Measurements from ENCODE around the gene LCE1C. TPM values are rescaled to one million over a fixed set of nuclear protein-coding genes. Genes with fewer than 3 reads are reported as not detected.

LCE1C gene
- polyA plus RNA-seq, 2 of the 4 experiments (the other 2 are of a cell fraction): not detected

DNA sequence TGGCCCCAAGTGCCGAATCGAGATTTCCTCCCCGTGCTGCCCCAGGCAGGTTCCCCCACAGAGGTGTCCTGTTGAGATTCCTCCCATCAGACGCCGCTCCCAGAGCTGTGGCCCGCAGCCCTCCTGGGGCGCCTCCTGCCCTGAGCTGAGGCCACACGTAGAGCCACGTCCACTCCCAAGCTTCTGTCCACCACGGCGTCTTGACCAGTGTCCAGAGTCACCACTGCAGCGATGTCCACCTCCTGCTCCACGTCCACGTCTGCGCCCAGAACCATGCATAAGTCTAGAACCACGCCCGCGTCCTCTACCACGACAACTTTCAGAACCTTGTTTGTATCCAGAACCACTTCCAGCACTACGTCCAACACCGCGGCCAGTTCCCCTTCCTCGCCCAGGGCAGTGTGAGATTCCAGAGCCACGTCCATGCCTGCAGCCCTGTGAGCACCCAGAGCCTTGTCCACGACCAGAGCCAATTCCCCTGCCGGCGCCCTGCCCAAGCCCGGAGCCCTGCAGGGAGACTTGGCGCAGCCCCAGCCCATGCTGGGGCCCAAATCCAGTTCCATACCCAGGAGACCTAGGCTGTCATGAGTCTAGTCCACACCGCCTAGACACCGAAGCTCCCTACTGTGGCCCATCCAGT lies 45.8 kb downstream of the LCE1C start:
- no peak overlapping the region for H3K27ac ChIP-seq
- no peaks in the 10 kb centered on the region for H3K9me3 ChIP-seq
- TF ChIP-seq MAZ (IDR thresholded peaks at IDR 0.05; ENCODE audit: borderline replicate concordance, low read depth, low read length): no peak
- no peak for ATAC-seq
- ChIA-PET CTCF (interaction anchor here (1.2 kb wide), 1 partner anchor 165 kb away, joined by 3 read pairs; no protein-coding TSS in a partner anchor), POLR2A (no interaction called here)
- DNase-seq (ENCODE audit: low read depth in 1 of 2, low spot score in 1 of 2): no peak
- FAIRE-seq: no peak
- no peak overlapping the region for H3K4me2 ChIP-seq
- 50% methylated on average over 29 of the region's 31 CpGs for WGBS (ENCODE audit: missing lambda C conversion rate)
- no peaks in the 10 kb centered on the region for H3K4me1 ChIP-seq
- H3K4me3 ChIP-seq: no peak overlapping the region

DNA sequence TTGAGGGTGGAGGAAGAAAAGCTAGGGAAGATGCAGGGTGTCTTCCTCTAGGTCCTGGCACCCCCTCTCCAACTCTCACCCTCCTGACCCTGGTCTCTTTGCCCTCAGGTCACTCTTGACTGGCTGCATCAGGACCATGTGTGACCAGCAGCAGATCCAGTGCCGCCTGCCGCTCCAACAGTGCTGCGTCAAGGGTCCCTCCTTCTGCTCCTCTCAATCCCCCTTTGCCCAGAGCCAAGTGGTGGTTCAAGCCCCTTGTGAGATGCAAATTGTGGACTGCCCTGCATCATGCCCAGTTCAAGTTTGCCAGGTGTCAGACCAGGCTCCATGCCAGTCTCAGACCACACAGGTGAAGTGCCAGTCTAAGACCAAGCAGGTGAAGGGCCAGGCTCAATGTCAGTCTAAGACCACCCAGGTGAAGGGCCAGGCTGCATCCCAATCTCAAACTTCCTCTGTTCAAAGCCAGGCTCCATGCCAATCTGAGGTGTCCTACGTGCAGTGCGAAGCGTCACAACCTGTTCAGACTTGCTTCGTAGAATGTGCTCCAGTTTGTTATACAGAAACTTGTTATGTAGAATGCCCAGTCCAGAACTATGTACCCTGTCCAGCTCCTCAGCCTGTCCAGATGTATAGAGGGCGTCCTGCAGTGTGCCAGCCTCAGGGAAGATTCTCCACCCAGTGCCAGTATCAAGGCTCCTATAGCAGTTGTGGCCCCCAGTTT lies 46.8 kb downstream of the LCE1C start:
- no peak overlapping the region for H3K4me3 ChIP-seq
- no peak for FAIRE-seq
- ATAC-seq: no peak
- H3K4me2 ChIP-seq: no peak overlapping the region
- no peak for DNase-seq (ENCODE audit: low read depth in 1 of 2, low spot score in 1 of 2)
- no peaks in the 10 kb centered on the region for H3K9me3 ChIP-seq
- TF ChIP-seq JUN (IDR thresholded peaks at IDR 0.05): no peak
- TF ChIP-seq FOXS1 (CRISPR knock-in tag; IDR thresholded peaks at IDR 0.05): no peak
- TF ChIP-seq HMGXB4 (CRISPR knock-in tag; IDR thresholded peaks at IDR 0.05; ENCODE audit: borderline replicate concordance): no peak
- TF ChIP-seq E2F6 (IDR thresholded peaks at IDR 0.05; ENCODE audit: borderline replicate concordance, low read depth): no peak
- POLR2A ChIA-PET: no interaction called here
- H3K27ac ChIP-seq: no peak overlapping the region
- H3K4me1 ChIP-seq: no peaks in the 10 kb centered on the region
- CTCF ChIA-PET: interaction anchor here (1.2 to 1.3 kb wide), 2 partner anchors 111 to 166 kb away, joined by 3 read pairs; no protein-coding TSS in a partner anchor
- 60% methylated on average over 7 of the region's 8 CpGs for WGBS (ENCODE audit: missing lambda C conversion rate)

DNA sequence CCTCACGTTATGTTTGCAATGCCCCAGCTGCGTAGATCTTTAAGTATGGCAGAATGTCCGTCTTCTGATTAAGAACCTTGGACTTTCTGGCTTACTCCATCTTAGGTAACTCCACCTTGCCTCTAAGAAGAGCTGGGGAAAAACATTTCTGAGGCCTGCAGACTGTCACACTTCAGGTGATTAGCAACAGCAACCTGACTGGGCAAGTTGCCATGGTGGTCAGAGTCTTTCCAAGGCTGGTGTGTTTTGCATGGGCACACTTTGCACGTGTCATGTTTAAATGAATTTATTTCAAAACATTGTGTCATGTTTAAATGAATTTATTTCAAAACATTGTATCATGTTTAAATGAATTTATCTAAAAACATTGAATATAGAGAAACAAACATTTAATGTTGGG lies 47.8 kb downstream of the LCE1C start:
- Histone ChIP-seq H3K4me3 (no peak overlapping the region), H3K4me2 (no peak overlapping the region), H3K27ac (no peak overlapping the region), H3K4me1 (no peaks in the 10 kb centered on the region), H3K9me3 (no peaks in the 10 kb centered on the region)
- ChIA-PET POLR2A (no interaction called here), CTCF (interaction anchor here (1.3 kb wide), 1 partner anchor 112 kb away, joined by 3 read pairs; no protein-coding TSS in a partner anchor)
- ATAC-seq (no peak), FAIRE-seq (no peak), DNase-seq (ENCODE audit: low read depth in 1 of 2, low spot score in 1 of 2) (no peak)
- TF ChIP-seq HDAC2 (IDR thresholded peaks at IDR 0.05) (no peak), NPAS2 (CRISPR knock-in tag; IDR thresholded peaks at IDR 0.05; ENCODE audit: borderline replicate concordance) (no peak), ESRRA (IDR thresholded peaks at IDR 0.05; ENCODE audit: borderline replicate concordance, low read length) (no peak), HOXB5 (CRISPR knock-in tag; IDR thresholded peaks at IDR 0.05) (no peak), FOXS1 (CRISPR knock-in tag; IDR thresholded peaks at IDR 0.05) (no peak), MAZ (IDR thresholded peaks at IDR 0.05; ENCODE audit: borderline replicate concordance, low read depth, low read length) (no peak), CEBPB (IDR thresholded peaks at IDR 0.05) (no peak), ZC3H11A (IDR thresholded peaks at IDR 0.05) (no peak), NR3C1 (IDR thresholded peaks at IDR 0.05) (no peak), HOXA7 (CRISPR knock-in tag; IDR thresholded peaks at IDR 0.05) (no peak), ELK1 (IDR thresholded peaks at IDR 0.05; ENCODE audit: low read depth, low read length) (no peak), KDM5A (IDR thresholded peaks at IDR 0.05) (no peak), JUNB (IDR thresholded peaks at IDR 0.05) (no peak), CBX8 (IDR thresholded peaks at IDR 0.05) (no peak), MYC (IDR thresholded peaks at IDR 0.05; ENCODE audit: borderline replicate concordance, low read length) (no peak)
- TF ChIP-seq, protein P1, sequence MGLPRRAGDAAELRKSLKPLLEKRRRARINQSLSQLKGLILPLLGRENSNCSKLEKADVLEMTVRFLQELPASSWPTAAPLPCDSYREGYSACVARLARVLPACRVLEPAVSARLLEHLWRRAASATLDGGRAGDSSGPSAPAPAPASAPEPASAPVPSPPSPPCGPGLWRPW (IDR thresholded peaks at IDR 0.05): no peak
- 38% methylated on average over 4 of the region's 4 CpGs for WGBS (ENCODE audit: missing lambda C conversion rate)
